Brain microvascular endothelial cell (primary cell): ENCODE data around the gene ANK2.
"Not testable (repeated sequence)": the region's sequence is repeated elsewhere in the genome, so short reads cannot be mapped to it uniquely, and the experiment has no call there.

ENCODE experiments used
- DNase-seq: peaks from one replicate; pipeline ENCODE4 v3.0.0-alpha.2; 2020
- H3K27ac ChIP-seq: fragments of 250-450 bp; sonication (Bioruptor Pico); 2 replicates; pipeline ENCODE4 v1.5.1; 2020; ENCODE audit warnings: mild to moderate bottlenecking, moderate library complexity
- H3K27me3 ChIP-seq: fragments of 250-450 bp; sonication (Bioruptor Pico); replicated peaks from 2 replicates; pipeline ENCODE4 v1.5.1; 2020; ENCODE audit warnings: mild to moderate bottlenecking
- H3K36me3 ChIP-seq: fragments of 250-450 bp; sonication (Bioruptor Pico); replicated peaks from 2 replicates; pipeline ENCODE4 v1.5.1; 2020; ENCODE audit warnings: mild to moderate bottlenecking
- H3K4me3 ChIP-seq: 2 replicates; pipeline ENCODE4 v1.5.1; 2011; ENCODE audit warnings: low read depth, mild to moderate bottlenecking, control low read depth, low read length, moderate library complexity
- in situ Hi-C: cut with HindIII; loops from 2 replicates; pipeline ENCODE4 v1.10.0; 2017; ENCODE audit warnings: low sequenced_read_pairs, low pct_ligation_motif_present
- TF ChIP-seq, protein P1 (sequence below): IDR thresholded peaks from 2 replicates; pipeline ENCODE4 v1.5.1; 2011; ENCODE audit warnings: low read depth, mild to moderate bottlenecking, moderate library complexity, low read length, control low read depth, inconsistent platforms; ENCODE audit errors: missing control alignments

Gene ANK2

DNA sequence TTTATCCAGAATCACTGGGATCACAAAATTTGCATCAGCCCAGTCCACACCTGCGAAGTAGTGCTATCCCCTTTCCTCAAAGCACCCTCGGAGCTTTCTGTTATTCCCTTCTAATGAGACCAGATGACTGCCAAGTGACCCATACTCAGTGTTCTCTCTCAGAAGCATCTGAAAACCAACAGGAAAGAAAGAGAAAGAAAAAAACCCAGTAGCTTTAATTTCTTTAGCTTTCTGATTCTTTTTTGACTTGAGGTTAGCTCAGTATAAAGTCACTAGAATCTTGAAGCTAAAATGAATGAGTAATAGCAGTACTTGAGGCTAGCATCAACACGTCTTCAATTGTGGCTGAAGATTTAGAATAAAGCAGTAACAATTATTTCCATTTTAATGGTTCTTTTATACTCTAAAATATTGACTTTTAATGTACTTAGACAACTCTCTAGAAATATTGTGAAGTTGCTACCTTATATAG, 124.4 kb downstream of the ANK2 start:
- in situ Hi-C loops: no loop called here

GRCh38 chr4:113179091-113179490, 129.6 kb downstream of the ANK2 start:
- no peak for DNase-seq
- Histone ChIP-seq H3K36me3 (no peaks in the 10 kb centered on the region), H3K27ac (no peak overlapping the region), H3K4me3 (no peak overlapping the region), H3K27me3 (no peaks in the 10 kb centered on the region)
- in situ Hi-C loops: no loop called here
- TF ChIP-seq, protein P1, sequence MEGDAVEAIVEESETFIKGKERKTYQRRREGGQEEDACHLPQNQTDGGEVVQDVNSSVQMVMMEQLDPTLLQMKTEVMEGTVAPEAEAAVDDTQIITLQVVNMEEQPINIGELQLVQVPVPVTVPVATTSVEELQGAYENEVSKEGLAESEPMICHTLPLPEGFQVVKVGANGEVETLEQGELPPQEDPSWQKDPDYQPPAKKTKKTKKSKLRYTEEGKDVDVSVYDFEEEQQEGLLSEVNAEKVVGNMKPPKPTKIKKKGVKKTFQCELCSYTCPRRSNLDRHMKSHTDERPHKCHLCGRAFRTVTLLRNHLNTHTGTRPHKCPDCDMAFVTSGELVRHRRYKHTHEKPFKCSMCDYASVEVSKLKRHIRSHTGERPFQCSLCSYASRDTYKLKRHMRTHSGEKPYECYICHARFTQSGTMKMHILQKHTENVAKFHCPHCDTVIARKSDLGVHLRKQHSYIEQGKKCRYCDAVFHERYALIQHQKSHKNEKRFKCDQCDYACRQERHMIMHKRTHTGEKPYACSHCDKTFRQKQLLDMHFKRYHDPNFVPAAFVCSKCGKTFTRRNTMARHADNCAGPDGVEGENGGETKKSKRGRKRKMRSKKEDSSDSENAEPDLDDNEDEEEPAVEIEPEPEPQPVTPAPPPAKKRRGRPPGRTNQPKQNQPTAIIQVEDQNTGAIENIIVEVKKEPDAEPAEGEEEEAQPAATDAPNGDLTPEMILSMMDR: no peak

More for the DNA sequence above, 124.4 kb downstream of the ANK2 start:
- TF ChIP-seq, protein P1: no peak
- Histone ChIP-seq H3K36me3 (no peaks in the 10 kb centered on the region), H3K27me3 (no peaks in the 10 kb centered on the region), H3K4me3 (no peak overlapping the region), H3K27ac (no peak overlapping the region)
- DNase-seq: no peak

DNA sequence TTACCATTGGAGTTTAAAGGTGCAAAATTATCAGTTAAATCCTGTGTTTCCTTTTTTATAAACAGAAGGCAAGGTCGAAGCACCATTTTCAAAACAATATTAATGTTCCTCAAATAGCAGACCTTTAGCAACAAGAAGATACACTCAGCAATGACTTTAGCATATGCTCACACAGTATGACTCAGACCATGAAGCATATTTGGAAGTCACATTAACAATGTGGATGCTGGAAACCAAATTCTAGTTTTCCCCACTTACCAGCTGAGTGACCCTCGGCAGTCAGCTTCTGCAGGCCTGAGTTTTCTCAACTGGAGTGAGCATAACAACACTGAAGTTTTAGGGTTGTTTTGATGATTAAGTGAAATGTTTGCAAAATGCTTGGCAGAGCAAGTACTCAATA, 130.5 kb downstream of the ANK2 start:
- in situ Hi-C loops: no loop called here
- peak; percentile 5 for DNase-seq
- H3K36me3 ChIP-seq: no peaks in the 10 kb centered on the region
- no peaks in the 10 kb centered on the region for H3K27me3 ChIP-seq
- TF ChIP-seq, protein P1: no peak
- H3K27ac ChIP-seq: no peak overlapping the region
- H3K4me3 ChIP-seq: no peak overlapping the region

GRCh38 chr4:113181289-113182007, 132.0 kb downstream of the ANK2 start:
- DNase-seq: no peak
- in situ Hi-C loops: no loop called here
- TF ChIP-seq, protein P1: no peak
- Histone ChIP-seq H3K27me3 (no peaks in the 10 kb centered on the region), H3K36me3 (no peaks in the 10 kb centered on the region), H3K27ac (no peak overlapping the region), H3K4me3 (no peak overlapping the region)

GRCh38 chr4:113183032-113183605, 133.7 kb downstream of the ANK2 start:
- DNase-seq: no peak
- TF ChIP-seq, protein P1: no peak
- no peak overlapping the region for H3K27ac ChIP-seq
- in situ Hi-C loops: no loop called here
- no peaks in the 10 kb centered on the region for H3K27me3 ChIP-seq
- no peaks in the 10 kb centered on the region for H3K36me3 ChIP-seq
- no peak overlapping the region for H3K4me3 ChIP-seq

DNA sequence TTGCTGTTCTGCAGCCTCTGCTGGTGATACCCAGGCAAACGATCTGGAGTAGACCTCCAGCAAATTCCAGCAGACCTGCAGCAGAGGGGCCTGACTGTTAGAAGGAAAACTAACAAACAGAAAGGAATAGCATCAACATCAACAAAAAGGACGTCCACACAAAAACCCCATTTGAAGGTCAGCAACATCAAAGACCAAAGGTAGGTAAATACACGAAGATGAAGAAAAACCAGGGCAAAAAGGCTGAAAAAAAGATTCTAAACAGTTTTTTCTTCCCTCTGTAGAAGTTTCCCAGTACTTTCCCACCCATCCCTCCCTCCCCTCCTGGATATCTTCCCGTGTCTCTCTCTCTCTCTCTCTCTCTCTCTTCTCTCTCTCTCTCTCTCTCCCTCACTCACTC, 136.8 kb downstream of the ANK2 start:
- DNase-seq, H3K36me3 ChIP-seq, H3K27me3 ChIP-seq, H3K4me3 ChIP-seq, in situ Hi-C loops, H3K27ac ChIP-seq: not testable (repeated sequence)
